Stomach (tissue), 4 donors: ENCODE results near the gene BLID.

Source experiments
- CTCF ChIP-seq, 7 experiments: fragments of 450-650 bp in 4 of 7; fragments of 200-600 bp in 3 of 7; sonication (generic) in 3 of 7; IDR thresholded peaks; one replicate each; pipeline ENCODE4 v1.5.1; 2016 to 2019; ENCODE audit warnings: antibody characterized with exemption in 7 of 7, control low read depth in 2 of 7, mild to moderate bottlenecking in 1 of 7
- EP300 ChIP-seq: sonication (generic); formaldehyde crosslinking; IDR thresholded peaks from one replicate; pipeline ENCODE4 v1.6.1; 2017; ENCODE audit warnings: antibody characterized with exemption
- POLR2A ChIP-seq, 4 donors: fragments of 450-650 bp; IDR thresholded peaks; one replicate each; pipeline ENCODE4 v1.6.1; 2016; ENCODE audit warnings: antibody characterized with exemption in 4 of 4, control low read depth in 2 of 4, mild to moderate bottlenecking in 1 of 4, moderate library complexity in 1 of 4
- POLR2AphosphoS5 ChIP-seq, 3 donors: sonication (generic); formaldehyde crosslinking; IDR thresholded peaks; one replicate each; pipeline ENCODE4 v1.6.1; 2016; ENCODE audit warnings: antibody characterized with exemption in 3 of 3

- TF ChIP-seq EP300 = no peak
- TF ChIP-seq CTCF (IDR thresholded peaks at IDR 0.05) = no peak
- TF ChIP-seq POLR2A (IDR thresholded peaks at IDR 0.05) = no peak
- no peak for TF ChIP-seq POLR2AphosphoS5 (IDR thresholded peaks at IDR 0.05)
Observed at GRCh38 chr11:122094836-122095235, 21.2 kb downstream of the BLID start.
